Measurements from ENCODE around the gene EPHA4. TPM values are rescaled to one million over a fixed set of nuclear protein-coding genes. Genes with fewer than 3 reads are reported as not detected.
A peak's percentile ranks its signal among the peaks of the same experiment; 100 is the strongest.

EPHA4 gene
- total and polyA plus RNA-seq, 2 of the 4 experiments (the other 2 are of a cell fraction), result 36.9 to 132 TPM

GRCh38 chr2:221554769-221555493 is 17.2 kb downstream of the EPHA4 start:
- H3K14ac ChIP-seq (replicated peaks; ENCODE audit: low read depth, low read length), result no peak overlapping the region
- DNase-seq, result peak; percentile 60
- WGBS, 2 experiments (ENCODE audit: extremely low coverage in 2 of 2, insufficient read length in 1 of 2), result no CpG with 5 or more reads among the region's 4 CpGs
- H3K56ac ChIP-seq (ENCODE audit: extremely low read depth, insufficient read depth, low read length), result no peak overlapping the region
- no peak overlapping the region for H2BK20ac ChIP-seq (ENCODE audit: low read depth, low read length)
- H3K4me1 ChIP-seq (ENCODE audit: control insufficient read depth, insufficient read depth, low read length), result peaks cover 5% of the 10 kb centered on the region
- no peak overlapping the region for H4K8ac ChIP-seq (ENCODE audit: low read depth in 2 of 2, low read length in 2 of 2)
- no peaks in the 10 kb centered on the region for H4K20me1 ChIP-seq (ENCODE audit: insufficient read depth, low read length)
- H3K18ac ChIP-seq (ENCODE audit: low read depth, low read length), result no peak overlapping the region
- POLR2A ChIA-PET (ENCODE audit: unreplicated experiment), result no interaction called here
- TF ChIP-seq MAFK (IDR thresholded peaks at IDR 0.05; ENCODE audit: low read depth, low read length) (no peak), CEBPB (IDR thresholded peaks at IDR 0.05; ENCODE audit: low read depth, low read length) (no peak), SMC3 (IDR thresholded peaks at IDR 0.05; ENCODE audit: low read depth, low read length) (no peak), RAD21 (IDR thresholded peaks at IDR 0.05; ENCODE audit: low read length) (no peak), MXI1 (IDR thresholded peaks at IDR 0.05; ENCODE audit: borderline replicate concordance, low read depth, low read length) (no peak), NFE2L2 (IDR thresholded peaks at IDR 0.05; ENCODE audit: low read depth, low read length) (no peak), USF2 (IDR thresholded peaks at IDR 0.05; ENCODE audit: low read depth, low read length) (no peak), CTCF (conservative IDR thresholded peaks at IDR 0.05; ENCODE audit: low read depth, low read length) (no peak), RFX5 (IDR thresholded peaks at IDR 0.05; ENCODE audit: low read depth, low read length) (no peak), MAZ (IDR thresholded peaks at IDR 0.05; ENCODE audit: borderline replicate concordance, low read depth, low read length) (no peak), FOS (IDR thresholded peaks at IDR 0.05; ENCODE audit: low read depth, low read length) (no peak), RCOR1 (IDR thresholded peaks at IDR 0.05; ENCODE audit: insufficient replicate concordance, low read length) (no peak), POLR2A (IDR thresholded peaks at IDR 0.05; ENCODE audit: low read depth, low read length) (no peak), BHLHE40 (IDR thresholded peaks at IDR 0.05; ENCODE audit: low read depth, low read length) (no peak), ELK1 (IDR thresholded peaks at IDR 0.05; ENCODE audit: borderline replicate concordance, low read depth, low read length) (no peak), CHD1 (IDR thresholded peaks at IDR 0.05; ENCODE audit: low read depth, low read length) (no peak)
- H3K79me1 ChIP-seq (ENCODE audit: low read depth in 1 of 2, low read length in 2 of 2), result peaks cover 12% of the 10 kb centered on the region in 2 experiments; a peak in 2 of 4 replicates
- H3K27me3 ChIP-seq (ENCODE audit: control insufficient read depth, insufficient read depth, low read length), result no peaks in the 10 kb centered on the region
- H3K4me2 ChIP-seq (ENCODE audit: low read depth, low read length), result no peak overlapping the region
- no peak overlapping the region for H3K27ac ChIP-seq (ENCODE audit: insufficient read depth, low read length)
- H3K36me3 ChIP-seq (ENCODE audit: control insufficient read depth, insufficient read depth, low read length), result peaks cover 4% of the 10 kb centered on the region
- H2AK9ac ChIP-seq (replicated peaks; ENCODE audit: low read depth, low read length, poor library complexity), result no peak overlapping the region
- no peak overlapping the region for H3K23ac ChIP-seq (ENCODE audit: low read depth, low read length)
- dilution Hi-C loops (cut with HindIII; ENCODE audit: low sequenced_read_pairs, unreplicated experiment), result no loop called here
- H4K91ac ChIP-seq (ENCODE audit: insufficient read depth, low read depth, low read length), result no peak overlapping the region
- no peak overlapping the region for H2AFZ ChIP-seq (replicated peaks; ENCODE audit: low read length, poor library complexity)
- ATAC-seq (ENCODE audit: low read depth), result peak; percentile 63
- intact Hi-C loops (cut with micrococcal nuclease), result no loop called here
- H2BK120ac ChIP-seq (ENCODE audit: low read depth, low read length), result no peak overlapping the region
- CTCF ChIA-PET, result no interaction called here
- BruUV-seq (replicated peaks), result no TSS peak
- in situ Hi-C loops (cut with MboI; ENCODE audit: low sequenced_read_pairs), result no loop called here
- no peak overlapping the region for H2AK5ac ChIP-seq (ENCODE audit: low read depth, low read length)
- no peaks in the 10 kb centered on the region for H3K9me1 ChIP-seq (ENCODE audit: insufficient read depth, low read length)
- H2BK15ac ChIP-seq (ENCODE audit: low read depth, low read length), result no peak overlapping the region
- H3K9ac ChIP-seq (ENCODE audit: low read depth, low read length), result no peak overlapping the region
- H3K4ac ChIP-seq (ENCODE audit: low read depth, low read length), result no peak overlapping the region
- H3K9me3 ChIP-seq (ENCODE audit: control insufficient read depth, insufficient read depth, low read length), result no peaks in the 10 kb centered on the region
- H2BK5ac ChIP-seq (ENCODE audit: low read depth, low read length, poor library complexity, severe bottlenecking), result no peak overlapping the region
- H4K5ac ChIP-seq (ENCODE audit: low read depth, low read length), result no peak overlapping the region
- H3K4me3 ChIP-seq (ENCODE audit: insufficient read depth, low read depth, low read length), result no peak overlapping the region
